K562 (cell line): ENCODE results near the gene SRSF1. TPM values are rescaled to one million over a fixed set of nuclear protein-coding genes. Genes with fewer than 3 reads are reported as not detected.
A peak's percentile ranks its signal among the peaks of the same experiment; 100 is the strongest.

Experiments
- ATAC-seq: fragments of 200-7000 bp; cut with Tn5 transposase; 3 replicates; pipeline ENCODE4 v1.9.1; 2020; ENCODE audit warnings: moderate library complexity
- BruUV-seq: library from RNA; stranded (reverse); fragments of 400-500 nt; replicated peaks from 2 replicates; lab custom pipeline; 2021; lab: Mats Ljungman, UMichigan
- CTCF ChIA-PET: fragments of 300-600 bp; formaldehyde crosslinking; extraction: SDS; loops from one replicate; lab custom pipeline; 2021; ENCODE audit warnings: low intra/inter-chr PET ratio; lab: Yijun Ruan, JAX
- POLR2A ChIA-PET: fragments of 300-600, 350-650 bp; sonication (Branson Sonifier 250); formaldehyde crosslinking; extraction: SDS; loops from one replicate; lab custom pipeline; 2021; ENCODE audit warnings: antibody characterized with exemption, inconsistent platforms; lab: Yijun Ruan, JAX
- DNase-seq, 4 experiments: peaks; one replicate each; pipeline versions ENCODE4 v3.0.0 to v3.0.0-alpha.2; 2011 to 2018; ENCODE audit warnings: low spot score in 3 of 4, mixed read lengths in 3 of 4; ENCODE audit errors: extremely low read depth in 1 of 4
- FAIRE-seq: peaks from 2 replicates; lab custom pipeline; 2011; peaks lifted over from hg19 to GRCh38; lab: Jason Lieb, UNC
- H2AFZ ChIP-seq: 2 replicates; pipeline ENCODE4 v1.6.0; 2011; ENCODE audit warnings: low read depth, low read length, control low read depth, inconsistent platforms
- H3K27ac ChIP-seq: fragments of 200-600 bp; 3 replicates; pipeline ENCODE4 v1.8.0; 2011; ENCODE audit warnings: low read depth, mild to moderate bottlenecking, control low read depth, inconsistent platforms, low read length, moderate library complexity, mixed read lengths; ENCODE audit errors: extremely low read depth
- H3K27me3 ChIP-seq, 2 experiments: fragments of 300-600 bp in 1 of 2; 2 replicates in 1 of 2; 3 replicates in 1 of 2; pipeline versions ENCODE4 v1.6.0 to v1.8.0; 2011; ENCODE audit warnings: inconsistent platforms in 2 of 2, low read length in 2 of 2, mild to moderate bottlenecking in 1 of 2, mixed read lengths in 1 of 2, moderate library complexity in 1 of 2; ENCODE audit not compliant: control insufficient read depth in 2 of 2, insufficient read depth in 2 of 2
- H3K36me3 ChIP-seq: fragments of 300-600 bp; 3 replicates; pipeline ENCODE4 v1.8.0; 2011; ENCODE audit warnings: mild to moderate bottlenecking, low read length, inconsistent platforms; ENCODE audit not compliant: control insufficient read depth, insufficient read depth
- H3K4me1 ChIP-seq, 2 experiments: fragments of 200-600 bp in 1 of 2; replicated peaks in 1 of 2; 2 replicates in 1 of 2; 3 replicates in 1 of 2; pipeline versions ENCODE4 v1.5.1 to v1.8.0; 2011; ENCODE audit warnings: inconsistent platforms in 2 of 2, low read length in 2 of 2, mild to moderate bottlenecking in 1 of 2, mixed read lengths in 1 of 2, moderate library complexity in 1 of 2; ENCODE audit not compliant: control insufficient read depth in 2 of 2, insufficient read depth in 2 of 2
- H3K4me2 ChIP-seq: 2 replicates; pipeline ENCODE4 v1.6.1; 2011; ENCODE audit warnings: low read length, control low read depth, inconsistent platforms, mixed read lengths; ENCODE audit not compliant: insufficient read depth
- H3K4me3 ChIP-seq: fragments of 200-600 bp; sonication (generic), shearing (Covaris generic); 2 replicates; pipeline ENCODE4 v1.5.1; 2016; ENCODE audit warnings: control low read depth, inconsistent platforms
- H3K79me2 ChIP-seq: fragments of 200-600 bp; 3 replicates; pipeline ENCODE4 v1.8.0; 2011; ENCODE audit warnings: low read length, inconsistent platforms; ENCODE audit not compliant: control insufficient read depth, insufficient read depth
- H3K9ac ChIP-seq, 2 experiments: 2 replicates each; pipeline versions ENCODE4 v1.6.0 to v1.6.1; 2011; ENCODE audit warnings: low read depth in 2 of 2, low read length in 2 of 2, control low read depth in 1 of 2, inconsistent platforms in 1 of 2, mild to moderate bottlenecking in 1 of 2, mixed read lengths in 1 of 2; ENCODE audit not compliant: insufficient read depth in 1 of 2
- H3K9me1 ChIP-seq: one replicate; pipeline ENCODE4 v1.6.0; 2011; ENCODE audit warnings: inconsistent platforms, mild to moderate bottlenecking, low read length, moderate library complexity; ENCODE audit not compliant: control insufficient read depth, insufficient read depth
- H3K9me3 ChIP-seq: replicated peaks from 2 replicates; pipeline ENCODE4 v1.5.1; 2011; ENCODE audit warnings: low read depth, low read length, inconsistent platforms; ENCODE audit not compliant: control insufficient read depth, insufficient read depth
- H4K20me1 ChIP-seq: replicated peaks from 2 replicates; pipeline ENCODE4 v1.6.1; 2011; ENCODE audit warnings: low read length, inconsistent platforms, mixed read lengths; ENCODE audit not compliant: control insufficient read depth, insufficient read depth
- ATF3 ChIP-seq, 2 experiments: fragments of 450-650 bp in 1 of 2; sonication (generic) in 1 of 2; formaldehyde crosslinking in 1 of 2; IDR thresholded peaks in 1 of 2; conservative IDR thresholded peaks in 1 of 2; 2 replicates each; pipeline versions ENCODE4 v1.6.1 to v1.8.1; 2016 to 2023; ENCODE audit warnings: mild to moderate bottlenecking in 2 of 2, moderate library complexity in 2 of 2, inconsistent platforms in 1 of 2, missing genetic modification reagents in 1 of 2
- ATF7 ChIP-seq: fragments of 450-650 bp; IDR thresholded peaks from 2 replicates; pipeline ENCODE4 v1.7.1; 2014; ENCODE audit warnings: mild to moderate bottlenecking, moderate library complexity
- CEBPG ChIP-seq, 3 experiments: fragments of 200-800 bp in 1 of 3; sonication (Bioruptor generic) in 1 of 3; sonication (generic) in 1 of 3; formaldehyde crosslinking in 1 of 3; IDR thresholded peaks in 2 of 3; conservative IDR thresholded peaks in 1 of 3; 2 replicates each; pipeline versions ENCODE4 v1.6.1 to v1.8.0; 2016 to 2022; ENCODE audit warnings: missing compliant biosample characterization in 2 of 3, missing genetic modification characterization in 2 of 3, mild to moderate bottlenecking in 1 of 3, missing genetic modification reagents in 1 of 3
- GATAD2B ChIP-seq: fragments of 450-650 bp; IDR thresholded peaks from 2 replicates; pipeline ENCODE4 v1.6.1; 2017; ENCODE audit warnings: mild to moderate bottlenecking, borderline replicate concordance
- HOMEZ ChIP-seq: fragments of 250-450 bp; sonication (Bioruptor Pico); IDR thresholded peaks from 2 replicates; pipeline ENCODE4 v1.4.0; 2020; ENCODE audit warnings: mild to moderate bottlenecking, moderate library complexity
- NEUROD1 ChIP-seq: fragments of 150-350 bp; IDR thresholded peaks from 2 replicates; pipeline ENCODE4 v1.6.1; 2014; ENCODE audit warnings: borderline replicate concordance, low read length, low read depth; ENCODE audit not compliant: partially characterized antibody
- PTBP1 ChIP-seq: fragments of 200-400 bp; formaldehyde crosslinking; IDR thresholded peaks from 2 replicates; pipeline ENCODE4 v1.6.1; 2017; ENCODE audit warnings: low read depth, low read length
- SP2 ChIP-seq: IDR thresholded peaks from 2 replicates; pipeline ENCODE4 v1.6.1; 2011; ENCODE audit warnings: mild to moderate bottlenecking, low read depth, low read length, moderate library complexity; ENCODE audit not compliant: poor library complexity, severe bottlenecking; ENCODE audit errors: extremely low read depth
- TFE3 ChIP-seq: fragments of 450-650 bp; formaldehyde crosslinking; IDR thresholded peaks from 2 replicates; pipeline ENCODE4 v1.4.0; 2020; ENCODE audit warnings: mild to moderate bottlenecking, mixed read lengths
- ZBTB26 ChIP-seq: fragments of 450-650 bp; formaldehyde crosslinking; IDR thresholded peaks from 2 replicates; pipeline ENCODE4 v1.4.0; 2022; ENCODE audit warnings: missing genetic modification characterization
- ZNF384 ChIP-seq: IDR thresholded peaks from 2 replicates; pipeline ENCODE4 v1.6.1; 2012; ENCODE audit warnings: low read depth, low read length, improper control_type of control experiment
- WGBS: fragments of 100-300 bp; shearing (Covaris generic); methylation state at CpG from one replicate; pipeline ENCODE4 v1.1.6; 2016; ENCODE audit warnings: low coverage, mixed read lengths; ENCODE audit not compliant: insufficient coverage; ENCODE audit errors: missing lambda C conversion rate; 5-methylcytosine and 5-hydroxymethylcytosine counted together
- in situ Hi-C: fragments of 300-500 bp; cut with MboI; formaldehyde crosslinking; loops from 4 replicates; pipeline ENCODE4 v1.15.0; 2018; ENCODE audit warnings: inconsistent platforms, mixed read lengths
- intact Hi-C: fragments of 100-400 bp; cut with micrococcal nuclease; formaldehyde crosslinking; loops from 2 replicates; pipeline ENCODE4 v1.14.2; 2022
- polyA plus RNA-seq, 8 experiments: library from polyadenylated mRNA; depleted of rRNA in 4 of 8; stranded (reverse) in 5 of 8; unstranded in 3 of 8; fragments of >200 nt; fragmentation: Nextera tagmentation in 2 of 8; fragmentation: Illumina TruSeq in 1 of 8; extraction: Ambion mirVana in 2 of 8; extraction: Trizol in 1 of 8; gene quantifications; 2 replicates each; pipeline versions ENCODE4 v1.2.1 to v1.2.3, GENCODE V29; 2011 to 2014; ENCODE audit warnings: inconsistent platforms in 1 of 8, missing spikeins in 1 of 8
- total RNA-seq, 7 experiments: library from RNA; depleted of rRNA in 6 of 7; stranded (reverse); fragments of >200 nt in 6 of 7; fragmentation: Illumina TruSeq in 2 of 7; extraction: Trizol in 2 of 7; gene quantifications; 2 replicates each; pipeline versions ENCODE4 v1.2.1 to v1.2.3, GENCODE V29; 2011 to 2021; ENCODE audit warnings: low replicate concordance in 1 of 7

SRSF1 gene
- total and polyA plus RNA-seq, 9 of the 15 experiments (the other 6 are each of a cell fraction or from before 2014, with no cell fraction given) = 77.8 to 559 (median 442) TPM

GRCh38 chr17:58052945-58053715 lies 46.1 kb upstream of the SRSF1 start:
- no peaks in the 10 kb centered on the region for H3K36me3 ChIP-seq
- H3K4me2 ChIP-seq = no peak overlapping the region
- 7% methylated on average over 8 of the region's 8 CpGs for WGBS
- DNase-seq (no peak), FAIRE-seq (no peak), ATAC-seq (no peak)
- intact Hi-C loops (no loop called here), in situ Hi-C loops (no loop called here)
- no TSS peak for BruUV-seq
- no peaks in the 10 kb centered on the region for H3K4me1 ChIP-seq
- no peak overlapping the region for H3K4me3 ChIP-seq
- ChIA-PET CTCF (no interaction called here), POLR2A (interaction anchor here (0.6 to 1.9 kb wide), 4 partner anchors 35 to 328 kb away, joined by 3 to 5 read pairs (median 3); partner anchors contain the start of gene SRSF1)
- no peak overlapping the region for H3K27ac ChIP-seq
- no peaks in the 10 kb centered on the region for H4K20me1 ChIP-seq
- no peaks in the 10 kb centered on the region for H3K79me2 ChIP-seq
- H3K9me1 ChIP-seq = no peaks in the 10 kb centered on the region
- H3K27me3 ChIP-seq = peaks cover 12 to 16% of the 10 kb centered on the region in 2 experiments
- TF ChIP-seq ZNF384 (peak; percentile 47; the same call in 1 of the 2 replicates), PTBP1 (no peak), NEUROD1 (no peak), SP2 (no peak), ATF7 (peak; percentile 51; the same call in 1 of the 2 replicates), CEBPG (CRISPR knock-in tag; IDR thresholded peaks at IDR 0.05) (no peak), CEBPG (tag; conservative IDR thresholded peaks at IDR 0.05 in 1 of 2, IDR thresholded peaks at IDR 0.05 in 1 of 2) (peak in 1 of 2 experiments; percentile 58; a peak in 1 of 4 replicates), TFE3 (peak; percentile 77), GATAD2B (no peak), ATF3 (IDR thresholded peaks at IDR 0.05) (peak; percentile 68; the same call in 1 of the 2 replicates), ATF3 (CRISPR knock-in tag; conservative IDR thresholded peaks at IDR 0.05) (no peak), HOMEZ (CRISPR knock-in tag) (no peak), ZBTB26 (no peak)
- no peak overlapping the region for H3K9ac ChIP-seq
- no peaks in the 10 kb centered on the region for H3K9me3 ChIP-seq
- H2AFZ ChIP-seq = no peak overlapping the region
